ENCODE results near the gene SELENOI.

- TF ChIP-seq CTCF (IDR thresholded peaks at IDR 0.05; ENCODE audit: insufficient read depth, low read length, poor library complexity, severe bottlenecking) (no peak), EZH2phosphoT487 (conservative IDR thresholded peaks at IDR 0.05; ENCODE audit: low read length) (no peak)
These were observed 41.2 kb downstream of the SELENOI start for GRCh38 chr2:26387189-26387588.
